ENCODE results near the gene SLC45A2.

DNA sequence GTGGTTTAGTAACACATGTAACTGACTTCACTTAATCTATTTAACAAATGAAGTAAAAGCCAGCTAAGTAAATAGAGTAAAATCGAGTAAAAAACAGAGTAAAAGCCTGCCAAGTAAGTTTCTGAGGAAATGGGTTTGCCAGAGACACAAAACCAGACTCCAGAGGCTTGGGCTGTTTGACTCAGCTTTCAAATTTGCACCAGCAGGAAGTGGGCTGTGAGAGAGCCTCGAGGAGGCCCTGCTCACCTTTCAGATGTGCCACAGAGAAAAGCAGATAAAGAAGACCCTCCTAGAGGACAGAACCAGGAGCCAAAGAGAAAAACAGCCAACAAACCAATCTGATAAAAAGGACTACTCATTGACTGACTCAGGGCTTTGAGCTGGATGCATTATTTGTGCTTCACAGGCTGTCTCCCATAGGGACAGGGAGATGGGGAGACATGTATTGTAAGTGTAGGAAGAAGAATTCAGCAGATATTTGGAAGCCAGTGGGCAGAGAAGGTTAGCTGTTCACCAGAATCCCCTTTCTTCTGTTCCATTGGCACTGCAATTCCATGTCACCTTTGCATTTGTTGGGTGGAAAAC is 37.7 kb upstream of the SLC45A2 start:
- TF ChIP-seq, protein P1, sequence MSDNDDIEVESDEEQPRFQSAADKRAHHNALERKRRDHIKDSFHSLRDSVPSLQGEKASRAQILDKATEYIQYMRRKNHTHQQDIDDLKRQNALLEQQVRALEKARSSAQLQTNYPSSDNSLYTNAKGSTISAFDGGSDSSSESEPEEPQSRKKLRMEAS (IDR thresholded peaks at IDR 0.05): no peak
- TF ChIP-seq EP300 (IDR thresholded peaks at IDR 0.05; ENCODE audit: borderline replicate concordance) (no peak), TEAD4 (IDR thresholded peaks at IDR 0.05) (no peak), CREB1 (IDR thresholded peaks at IDR 0.05; ENCODE audit: low read depth) (no peak), ZBTB7A (IDR thresholded peaks at IDR 0.05; ENCODE audit: low read depth) (no peak), YY1 (IDR thresholded peaks at IDR 0.05; ENCODE audit: low read depth) (no peak), TAF1 (IDR thresholded peaks at IDR 0.05; ENCODE audit: low read depth) (no peak), RAD21 (IDR thresholded peaks at IDR 0.05; ENCODE audit: low read depth) (no peak), NFIC (IDR thresholded peaks at IDR 0.05) (no peak), FOXM1 (IDR thresholded peaks at IDR 0.05; ENCODE audit: borderline replicate concordance, low read depth) (no peak), CEBPB (IDR thresholded peaks at IDR 0.05) (no peak), TCF12 (IDR thresholded peaks at IDR 0.05; ENCODE audit: low read depth) (no peak)
- TF ChIP-seq, protein P2, sequence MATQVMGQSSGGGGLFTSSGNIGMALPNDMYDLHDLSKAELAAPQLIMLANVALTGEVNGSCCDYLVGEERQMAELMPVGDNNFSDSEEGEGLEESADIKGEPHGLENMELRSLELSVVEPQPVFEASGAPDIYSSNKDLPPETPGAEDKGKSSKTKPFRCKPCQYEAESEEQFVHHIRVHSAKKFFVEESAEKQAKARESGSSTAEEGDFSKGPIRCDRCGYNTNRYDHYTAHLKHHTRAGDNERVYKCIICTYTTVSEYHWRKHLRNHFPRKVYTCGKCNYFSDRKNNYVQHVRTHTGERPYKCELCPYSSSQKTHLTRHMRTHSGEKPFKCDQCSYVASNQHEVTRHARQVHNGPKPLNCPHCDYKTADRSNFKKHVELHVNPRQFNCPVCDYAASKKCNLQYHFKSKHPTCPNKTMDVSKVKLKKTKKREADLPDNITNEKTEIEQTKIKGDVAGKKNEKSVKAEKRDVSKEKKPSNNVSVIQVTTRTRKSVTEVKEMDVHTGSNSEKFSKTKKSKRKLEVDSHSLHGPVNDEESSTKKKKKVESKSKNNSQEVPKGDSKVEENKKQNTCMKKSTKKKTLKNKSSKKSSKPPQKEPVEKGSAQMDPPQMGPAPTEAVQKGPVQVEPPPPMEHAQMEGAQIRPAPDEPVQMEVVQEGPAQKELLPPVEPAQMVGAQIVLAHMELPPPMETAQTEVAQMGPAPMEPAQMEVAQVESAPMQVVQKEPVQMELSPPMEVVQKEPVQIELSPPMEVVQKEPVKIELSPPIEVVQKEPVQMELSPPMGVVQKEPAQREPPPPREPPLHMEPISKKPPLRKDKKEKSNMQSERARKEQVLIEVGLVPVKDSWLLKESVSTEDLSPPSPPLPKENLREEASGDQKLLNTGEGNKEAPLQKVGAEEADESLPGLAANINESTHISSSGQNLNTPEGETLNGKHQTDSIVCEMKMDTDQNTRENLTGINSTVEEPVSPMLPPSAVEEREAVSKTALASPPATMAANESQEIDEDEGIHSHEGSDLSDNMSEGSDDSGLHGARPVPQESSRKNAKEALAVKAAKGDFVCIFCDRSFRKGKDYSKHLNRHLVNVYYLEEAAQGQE (IDR thresholded peaks at IDR 0.05; ENCODE audit: low read depth): no peak
